GM12873 (cell line): ENCODE measurements around the gene ST8SIA4.

Experiments used
- TF ChIP-seq, protein P1 (sequence below): IDR thresholded peaks from 2 replicates; pipeline ENCODE4 v1.5.1; 2012; ENCODE audit warnings: low read depth, mild to moderate bottlenecking, moderate library complexity, low read length, control low read depth; ENCODE audit not compliant: insufficient read depth; ENCODE audit errors: missing control alignments

Gene ST8SIA4

DNA sequence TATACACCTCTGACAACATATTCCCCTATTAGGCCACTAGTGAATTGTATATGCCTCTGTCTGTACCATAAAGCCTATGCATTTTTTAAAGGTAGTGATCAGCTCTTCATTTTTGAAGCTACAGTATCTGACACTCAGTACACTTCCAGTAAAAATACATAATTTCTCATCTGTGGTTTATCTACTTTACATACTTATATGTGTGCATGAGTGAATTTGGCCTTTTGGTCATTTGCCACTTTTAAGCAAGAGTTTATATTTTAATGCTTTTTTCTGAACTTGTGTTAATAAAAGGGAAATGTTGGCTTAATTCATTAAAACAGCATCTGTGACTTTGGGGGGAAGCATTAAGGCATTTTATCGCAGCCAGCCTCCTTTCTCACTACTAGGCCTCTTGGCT, 47.8 kb downstream of the ST8SIA4 start:
- TF ChIP-seq, protein P1, sequence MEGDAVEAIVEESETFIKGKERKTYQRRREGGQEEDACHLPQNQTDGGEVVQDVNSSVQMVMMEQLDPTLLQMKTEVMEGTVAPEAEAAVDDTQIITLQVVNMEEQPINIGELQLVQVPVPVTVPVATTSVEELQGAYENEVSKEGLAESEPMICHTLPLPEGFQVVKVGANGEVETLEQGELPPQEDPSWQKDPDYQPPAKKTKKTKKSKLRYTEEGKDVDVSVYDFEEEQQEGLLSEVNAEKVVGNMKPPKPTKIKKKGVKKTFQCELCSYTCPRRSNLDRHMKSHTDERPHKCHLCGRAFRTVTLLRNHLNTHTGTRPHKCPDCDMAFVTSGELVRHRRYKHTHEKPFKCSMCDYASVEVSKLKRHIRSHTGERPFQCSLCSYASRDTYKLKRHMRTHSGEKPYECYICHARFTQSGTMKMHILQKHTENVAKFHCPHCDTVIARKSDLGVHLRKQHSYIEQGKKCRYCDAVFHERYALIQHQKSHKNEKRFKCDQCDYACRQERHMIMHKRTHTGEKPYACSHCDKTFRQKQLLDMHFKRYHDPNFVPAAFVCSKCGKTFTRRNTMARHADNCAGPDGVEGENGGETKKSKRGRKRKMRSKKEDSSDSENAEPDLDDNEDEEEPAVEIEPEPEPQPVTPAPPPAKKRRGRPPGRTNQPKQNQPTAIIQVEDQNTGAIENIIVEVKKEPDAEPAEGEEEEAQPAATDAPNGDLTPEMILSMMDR: no peak

DNA sequence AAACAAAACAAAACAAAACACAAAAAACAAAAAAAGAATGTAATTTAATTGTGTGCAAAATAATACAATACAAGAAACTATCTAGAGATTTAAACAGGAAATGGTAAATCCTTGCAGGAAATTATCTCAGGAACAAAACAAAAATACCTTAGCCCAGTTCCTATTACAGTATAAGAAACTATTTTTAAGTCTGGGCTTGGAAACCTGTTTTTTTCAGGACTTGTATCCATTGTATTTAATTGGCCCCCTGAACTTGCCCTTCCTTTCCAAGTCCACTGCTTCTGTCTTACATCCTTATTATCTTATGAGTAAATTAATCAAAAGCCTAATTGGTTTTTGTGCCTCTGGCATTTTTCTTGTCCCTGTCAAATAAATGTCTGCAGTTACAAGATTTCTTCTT, 48.5 kb downstream of the ST8SIA4 start:
- TF ChIP-seq, protein P1: no peak

DNA sequence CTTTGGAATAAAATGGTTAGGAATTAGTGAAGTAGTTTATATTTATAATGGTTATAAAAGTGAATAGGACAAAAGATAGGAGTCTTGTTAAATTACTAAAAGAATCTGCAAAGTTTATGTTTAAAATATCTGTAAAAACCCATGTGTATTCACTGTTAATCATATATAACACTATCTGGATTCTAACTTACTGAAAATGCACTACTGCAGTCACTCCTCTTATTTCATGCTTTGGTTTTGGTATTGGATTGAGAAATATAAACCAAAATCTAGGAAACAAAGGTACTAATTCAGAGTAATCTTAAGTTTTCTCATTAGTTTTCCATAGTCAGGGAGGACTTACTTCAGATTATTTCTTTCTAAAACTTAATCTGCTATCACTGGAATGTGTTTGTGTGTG, 49.5 kb downstream of the ST8SIA4 start:
- TF ChIP-seq, protein P1: no peak

DNA sequence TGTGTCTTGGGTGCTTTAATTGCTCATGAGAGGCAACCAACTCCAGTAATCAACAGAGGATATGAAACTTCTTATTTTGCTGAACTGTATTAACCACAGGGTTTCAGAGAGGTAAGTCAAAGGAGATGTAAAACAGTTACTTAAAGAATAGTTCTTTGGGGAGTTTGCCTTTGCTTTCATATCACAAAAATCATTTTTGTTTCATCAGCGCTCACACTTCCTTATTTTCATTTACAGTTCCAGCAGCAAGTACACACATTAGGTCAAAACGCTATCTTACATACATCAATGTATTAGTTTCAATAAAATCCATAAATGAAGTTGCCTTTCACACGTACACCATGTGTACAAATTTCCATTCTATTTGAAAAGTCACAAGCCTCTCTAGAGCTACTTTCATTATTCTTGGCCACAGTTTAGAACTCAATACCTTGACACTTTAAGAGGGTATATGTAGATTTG, 50.1 kb downstream of the ST8SIA4 start:
- TF ChIP-seq, protein P1: no peak

DNA sequence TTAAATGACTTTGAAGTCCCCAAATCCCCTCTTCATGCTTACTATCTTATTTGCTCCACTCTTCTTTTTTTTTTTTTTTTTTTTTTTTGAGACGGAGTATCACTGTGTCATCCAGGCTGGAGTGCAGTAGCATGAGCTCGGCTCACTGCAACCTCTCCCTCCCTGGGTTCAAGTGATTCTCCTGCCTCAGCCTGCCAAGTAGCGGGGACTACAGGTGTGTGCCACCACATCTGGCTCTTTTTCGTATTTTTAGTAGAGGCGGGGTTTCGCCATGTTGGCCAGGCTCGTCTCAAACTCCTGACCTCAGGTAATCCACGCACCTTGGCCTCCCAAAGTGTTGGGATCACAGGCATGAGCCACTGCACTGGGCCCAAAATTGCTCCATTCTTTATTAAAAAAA, 51.0 kb downstream of the ST8SIA4 start:
- TF ChIP-seq, protein P1: no peak

DNA sequence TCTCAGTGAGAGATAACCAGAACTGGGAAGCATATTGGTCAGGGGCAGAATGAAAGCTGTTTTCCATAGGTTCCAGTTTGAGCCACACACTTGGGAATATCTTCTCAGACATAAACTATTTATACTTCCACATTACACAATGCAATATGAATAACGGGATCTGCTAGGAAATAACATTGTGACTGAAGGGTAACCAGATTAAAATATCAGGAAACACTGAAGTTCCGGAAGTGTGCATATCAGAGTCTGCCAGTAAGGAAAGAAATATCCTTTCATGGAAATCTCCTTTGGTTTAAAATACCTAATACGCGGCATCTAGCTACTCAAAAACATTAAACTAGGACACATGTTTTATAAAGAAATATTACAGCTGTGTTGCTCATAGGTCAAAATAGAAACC, 56.3 kb downstream of the ST8SIA4 start:
- TF ChIP-seq, protein P1: no peak

DNA sequence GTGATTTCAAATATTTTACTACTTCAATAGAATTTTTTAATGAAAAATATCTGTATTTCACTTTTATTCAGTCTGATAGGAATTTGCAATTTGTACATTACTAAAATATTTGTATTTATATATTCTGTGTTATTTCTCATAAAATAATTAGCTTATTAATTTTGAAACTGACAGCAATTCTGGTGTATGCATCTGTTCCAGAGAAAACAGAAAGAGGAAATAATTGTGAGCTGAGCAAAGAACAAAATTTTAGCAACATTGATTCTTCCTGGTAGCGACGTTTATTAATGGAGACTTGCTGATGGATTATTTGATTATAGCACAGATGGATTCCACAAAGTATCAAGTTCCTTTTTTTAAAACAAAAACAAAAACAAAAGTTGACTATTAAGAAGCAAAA, 61.0 kb downstream of the ST8SIA4 start:
- TF ChIP-seq, protein P1: no peak
